Glutamatergic neuron (in vitro differentiated cells): ENCODE data around the gene RAB3GAP2. TPM values are rescaled to one million over a fixed set of nuclear protein-coding genes. Genes with fewer than 3 reads are reported as not detected.

ENCODE experiments used
- DNase-seq: peaks from one replicate; pipeline ENCODE4 v3.0.0; 2022
- H3K27ac Mint-ChIP-seq: one replicate; pipeline ENCODE4 v1.8.0; 2020; ENCODE audit warnings: mild to moderate bottlenecking, mixed read lengths, inconsistent platforms; ENCODE audit not compliant: unreplicated experiment
- H3K27me3 Mint-ChIP-seq: one replicate; pipeline ENCODE4 v1.8.0; 2020; ENCODE audit warnings: mild to moderate bottlenecking, moderate library complexity, mixed read lengths, inconsistent platforms; ENCODE audit not compliant: unreplicated experiment
- H3K36me3 Mint-ChIP-seq: one replicate; pipeline ENCODE4 v1.8.0; 2020; ENCODE audit warnings: mild to moderate bottlenecking, mixed read lengths, inconsistent platforms; ENCODE audit not compliant: unreplicated experiment
- H3K4me1 Mint-ChIP-seq: one replicate; pipeline ENCODE4 v1.8.0; 2020; ENCODE audit warnings: mild to moderate bottlenecking, low read depth, mixed read lengths, inconsistent platforms; ENCODE audit not compliant: unreplicated experiment
- H3K4me3 Mint-ChIP-seq: one replicate; pipeline ENCODE4 v1.8.0; 2020; ENCODE audit warnings: mild to moderate bottlenecking, mixed read lengths, inconsistent platforms; ENCODE audit not compliant: unreplicated experiment
- H3K9me3 Mint-ChIP-seq: one replicate; pipeline ENCODE4 v1.8.0; 2020; ENCODE audit warnings: mild to moderate bottlenecking, moderate library complexity, mixed read lengths, inconsistent platforms; ENCODE audit not compliant: unreplicated experiment
- total RNA-seq: library from RNA; stranded (reverse); fragmentation: NEBNext Ultra II Directional; extraction: Animal tissue kit (Norgen Biotek cat#: 25700); gene quantifications from one replicate; pipeline ENCODE4 v1.2.1, GENCODE V29; 2021; ENCODE audit not compliant: unreplicated experiment
- TF ChIP-seq, protein P1 (sequence below): fragments of 200-600 bp; sonication (generic); IDR thresholded peaks from one replicate; pipeline ENCODE4 v1.5.0; 2021; ENCODE audit not compliant: partially characterized antibody, unreplicated experiment

The RAB3GAP2 gene
- total RNA-seq, 1 donor from 2014 or later = 65.3 TPM

DNA sequence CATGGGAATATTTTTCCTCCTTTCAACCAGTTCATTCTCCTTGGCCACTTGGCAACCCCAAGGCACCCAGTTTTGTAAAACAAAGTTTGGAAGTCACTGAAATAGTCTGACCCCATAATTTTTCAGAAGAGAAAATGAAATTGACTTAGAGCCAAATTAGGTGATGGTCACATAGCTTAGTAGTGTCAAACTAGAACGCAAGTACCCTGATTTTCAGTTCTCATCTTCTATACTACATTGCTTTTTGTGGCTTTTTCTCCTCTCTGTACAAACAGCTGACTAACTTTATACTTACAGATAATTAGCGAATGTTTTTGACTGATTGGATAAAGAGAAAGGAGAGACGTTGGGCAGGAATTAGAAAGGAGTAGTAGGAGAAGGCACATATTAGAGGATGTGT, 145.2 kb downstream of the RAB3GAP2 start:
- TF ChIP-seq, protein P1, sequence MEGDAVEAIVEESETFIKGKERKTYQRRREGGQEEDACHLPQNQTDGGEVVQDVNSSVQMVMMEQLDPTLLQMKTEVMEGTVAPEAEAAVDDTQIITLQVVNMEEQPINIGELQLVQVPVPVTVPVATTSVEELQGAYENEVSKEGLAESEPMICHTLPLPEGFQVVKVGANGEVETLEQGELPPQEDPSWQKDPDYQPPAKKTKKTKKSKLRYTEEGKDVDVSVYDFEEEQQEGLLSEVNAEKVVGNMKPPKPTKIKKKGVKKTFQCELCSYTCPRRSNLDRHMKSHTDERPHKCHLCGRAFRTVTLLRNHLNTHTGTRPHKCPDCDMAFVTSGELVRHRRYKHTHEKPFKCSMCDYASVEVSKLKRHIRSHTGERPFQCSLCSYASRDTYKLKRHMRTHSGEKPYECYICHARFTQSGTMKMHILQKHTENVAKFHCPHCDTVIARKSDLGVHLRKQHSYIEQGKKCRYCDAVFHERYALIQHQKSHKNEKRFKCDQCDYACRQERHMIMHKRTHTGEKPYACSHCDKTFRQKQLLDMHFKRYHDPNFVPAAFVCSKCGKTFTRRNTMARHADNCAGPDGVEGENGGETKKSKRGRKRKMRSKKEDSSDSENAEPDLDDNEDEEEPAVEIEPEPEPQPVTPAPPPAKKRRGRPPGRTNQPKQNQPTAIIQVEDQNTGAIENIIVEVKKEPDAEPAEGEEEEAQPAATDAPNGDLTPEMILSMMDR = no peak
- H3K27ac Mint-ChIP-seq = no peak overlapping the region
- no peaks in the 10 kb centered on the region for H3K27me3 Mint-ChIP-seq
- H3K9me3 Mint-ChIP-seq = no peaks in the 10 kb centered on the region
- H3K4me1 Mint-ChIP-seq = no peaks in the 10 kb centered on the region
- no peak for DNase-seq
- H3K36me3 Mint-ChIP-seq = no peaks in the 10 kb centered on the region
- no peak overlapping the region for H3K4me3 Mint-ChIP-seq

- Mint-ChIP-seq H3K27me3 (no peaks in the 10 kb centered on the region), H3K27ac (no peak overlapping the region), H3K4me3 (no peak overlapping the region), H3K9me3 (no peaks in the 10 kb centered on the region), H3K4me1 (no peaks in the 10 kb centered on the region), H3K36me3 (no peaks in the 10 kb centered on the region)
- no peak for DNase-seq
- TF ChIP-seq, protein P1 = no peak
These were observed 147.7 kb downstream of the RAB3GAP2 start for GRCh38 chr1:220124542-220124941.

- Mint-ChIP-seq H3K4me3 (no peak overlapping the region), H3K36me3 (no peaks in the 10 kb centered on the region), H3K27me3 (no peaks in the 10 kb centered on the region), H3K27ac (no peak overlapping the region), H3K9me3 (no peaks in the 10 kb centered on the region), H3K4me1 (no peaks in the 10 kb centered on the region)
- peak; percentile 36 for DNase-seq
- TF ChIP-seq, protein P1 = peak; percentile 30
These were observed 148.4 kb downstream of the RAB3GAP2 start for GRCh38 chr1:220123889-220124288.

GRCh38 chr1:220123066-220123465, 149.2 kb downstream of the RAB3GAP2 start:
- Mint-ChIP-seq H3K27me3 (no peaks in the 10 kb centered on the region), H3K4me3 (no peak overlapping the region), H3K36me3 (no peaks in the 10 kb centered on the region), H3K4me1 (no peaks in the 10 kb centered on the region), H3K27ac (no peak overlapping the region), H3K9me3 (no peaks in the 10 kb centered on the region)
- DNase-seq = no peak
- TF ChIP-seq, protein P1 = no peak

- TF ChIP-seq, protein P1 = no peak
- H3K4me3 Mint-ChIP-seq = no peak overlapping the region
- no peak overlapping the region for H3K27ac Mint-ChIP-seq
- no peaks in the 10 kb centered on the region for H3K27me3 Mint-ChIP-seq
- H3K9me3 Mint-ChIP-seq = no peaks in the 10 kb centered on the region
- no peak for DNase-seq
- no peaks in the 10 kb centered on the region for H3K36me3 Mint-ChIP-seq
- H3K4me1 Mint-ChIP-seq = no peaks in the 10 kb centered on the region
These were observed 150.3 kb downstream of the RAB3GAP2 start for GRCh38 chr1:220121791-220122530.
